Muscle layer of duodenum (tissue), 2 donors: ENCODE data around the gene CNTN5.

Experiments used
- H3K27ac ChIP-seq: one replicate; pipeline ENCODE4 v1.7.0; 2013; ENCODE audit warnings: mild to moderate bottlenecking, low read length
- H3K27me3 ChIP-seq: one replicate; pipeline ENCODE4 v1.7.0; 2013; ENCODE audit warnings: low read depth, mild to moderate bottlenecking, control low read depth, low read length
- H3K36me3 ChIP-seq, 2 donors: one replicate each; pipeline ENCODE4 v1.7.0; 2013; ENCODE audit warnings: low read length in 2 of 2, control low read depth in 1 of 2, mild to moderate bottlenecking in 1 of 2; ENCODE audit not compliant: insufficient read depth in 2 of 2, control insufficient read depth in 1 of 2
- H3K4me1 ChIP-seq, 2 donors: one replicate each; pipeline ENCODE4 v1.7.0; 2013; ENCODE audit warnings: low read length in 2 of 2, mild to moderate bottlenecking in 2 of 2, control low read depth in 1 of 2, moderate library complexity in 1 of 2; ENCODE audit not compliant: insufficient read depth in 2 of 2, control insufficient read depth in 1 of 2
- H3K4me3 ChIP-seq, 2 donors: one replicate each; pipeline ENCODE4 v1.7.0; 2013; ENCODE audit warnings: low read length in 2 of 2, low read depth in 1 of 2, mild to moderate bottlenecking in 1 of 2
- H3K9me3 ChIP-seq, 2 donors: one replicate each; pipeline ENCODE4 v1.7.0; 2013; ENCODE audit warnings: low read length in 2 of 2, control low read depth in 1 of 2, mild to moderate bottlenecking in 1 of 2; ENCODE audit not compliant: control insufficient read depth in 1 of 2
- donor health status: healthy.

CNTN5 gene

GRCh38 chr11:99171330-99171729, 150.6 kb downstream of the CNTN5 start:
- Histone ChIP-seq H3K4me3 (no peak overlapping the region), H3K36me3 (no peaks in the 10 kb centered on the region), H3K9me3 (no peaks in the 10 kb centered on the region), H3K27ac (no peak overlapping the region), H3K27me3 (no peaks in the 10 kb centered on the region), H3K4me1 (no peaks in the 10 kb centered on the region)

GRCh38 chr11:99176430-99176829, 155.7 kb downstream of the CNTN5 start:
- H3K4me3 ChIP-seq, result no peak overlapping the region
- no peaks in the 10 kb centered on the region for H3K9me3 ChIP-seq
- no peaks in the 10 kb centered on the region for H3K27me3 ChIP-seq
- H3K36me3 ChIP-seq, result no peaks in the 10 kb centered on the region
- H3K27ac ChIP-seq, result no peak overlapping the region
- H3K4me1 ChIP-seq, result no peaks in the 10 kb centered on the region

- H3K9me3 ChIP-seq, result no peaks in the 10 kb centered on the region
- no peak overlapping the region for H3K27ac ChIP-seq
- no peaks in the 10 kb centered on the region for H3K4me1 ChIP-seq
- no peaks in the 10 kb centered on the region for H3K27me3 ChIP-seq
- H3K4me3 ChIP-seq, result no peak overlapping the region
- no peaks in the 10 kb centered on the region for H3K36me3 ChIP-seq
These were observed 156.7 kb downstream of the CNTN5 start for GRCh38 chr11:99177446-99177845.

GRCh38 chr11:99184146-99184545, 163.4 kb downstream of the CNTN5 start:
- no peaks in the 10 kb centered on the region for H3K27me3 ChIP-seq
- H3K4me1 ChIP-seq, result no peaks in the 10 kb centered on the region
- no peak overlapping the region for H3K27ac ChIP-seq
- H3K36me3 ChIP-seq, result no peaks in the 10 kb centered on the region
- H3K4me3 ChIP-seq, result no peak overlapping the region
- no peaks in the 10 kb centered on the region for H3K9me3 ChIP-seq

- H3K4me3 ChIP-seq, result no peak overlapping the region
- H3K4me1 ChIP-seq, result no peaks in the 10 kb centered on the region
- no peaks in the 10 kb centered on the region for H3K9me3 ChIP-seq
- no peaks in the 10 kb centered on the region for H3K36me3 ChIP-seq
- no peak overlapping the region for H3K27ac ChIP-seq
- no peaks in the 10 kb centered on the region for H3K27me3 ChIP-seq
These were observed 167.5 kb downstream of the CNTN5 start for GRCh38 chr11:99188221-99188620.

GRCh38 chr11:99192716-99193115, 172.0 kb downstream of the CNTN5 start:
- Histone ChIP-seq H3K27ac (no peak overlapping the region), H3K9me3 (no peaks in the 10 kb centered on the region), H3K4me3 (no peak overlapping the region), H3K27me3 (no peaks in the 10 kb centered on the region), H3K36me3 (no peaks in the 10 kb centered on the region), H3K4me1 (no peaks in the 10 kb centered on the region)

- H3K9me3 ChIP-seq, result no peaks in the 10 kb centered on the region
- no peak overlapping the region for H3K4me3 ChIP-seq
- H3K27ac ChIP-seq, result no peak overlapping the region
- H3K36me3 ChIP-seq, result no peaks in the 10 kb centered on the region
- no peaks in the 10 kb centered on the region for H3K4me1 ChIP-seq
- H3K27me3 ChIP-seq, result no peaks in the 10 kb centered on the region
These were observed 176.7 kb downstream of the CNTN5 start for GRCh38 chr11:99197477-99197876.

- Histone ChIP-seq H3K27me3 (no peaks in the 10 kb centered on the region), H3K36me3 (no peaks in the 10 kb centered on the region), H3K4me3 (no peak overlapping the region), H3K27ac (no peak overlapping the region), H3K9me3 (no peaks in the 10 kb centered on the region), H3K4me1 (no peaks in the 10 kb centered on the region)
These were observed 177.5 kb downstream of the CNTN5 start for GRCh38 chr11:99198215-99198614.

GRCh38 chr11:99199341-99199740, 178.6 kb downstream of the CNTN5 start:
- Histone ChIP-seq H3K4me1 (no peaks in the 10 kb centered on the region), H3K27ac (no peak overlapping the region), H3K36me3 (no peaks in the 10 kb centered on the region), H3K4me3 (no peak overlapping the region), H3K9me3 (no peaks in the 10 kb centered on the region), H3K27me3 (no peaks in the 10 kb centered on the region)

GRCh38 chr11:99200720-99201119, 180.0 kb downstream of the CNTN5 start:
- H3K4me1 ChIP-seq, result no peaks in the 10 kb centered on the region
- H3K27ac ChIP-seq, result no peak overlapping the region

GRCh38 chr11:99208813-99209212, 188.1 kb downstream of the CNTN5 start:
- Histone ChIP-seq H3K4me1 (no peaks in the 10 kb centered on the region), H3K27me3 (no peaks in the 10 kb centered on the region), H3K4me3 (no peak overlapping the region), H3K27ac (no peak overlapping the region), H3K36me3 (no peaks in the 10 kb centered on the region), H3K9me3 (no peaks in the 10 kb centered on the region)

More at GRCh38 chr11:99200720-99201119, 180.0 kb downstream of the CNTN5 start:
- Histone ChIP-seq H3K9me3 (no peaks in the 10 kb centered on the region), H3K4me3 (no peak overlapping the region), H3K27me3 (no peaks in the 10 kb centered on the region), H3K36me3 (no peaks in the 10 kb centered on the region)

- Histone ChIP-seq H3K36me3 (no peaks in the 10 kb centered on the region), H3K4me1 (no peaks in the 10 kb centered on the region), H3K27ac (no peak overlapping the region), H3K4me3 (no peak overlapping the region), H3K27me3 (no peaks in the 10 kb centered on the region), H3K9me3 (peaks cover 0 to 3% of the 10 kb centered on the region in 2 donors)
These were observed 208.8 kb downstream of the CNTN5 start for GRCh38 chr11:99229544-99229943.
